ENCODE measurements around the gene TTC31. TPM values are rescaled to one million over a fixed set of nuclear protein-coding genes. Genes with fewer than 3 reads are reported as not detected.
"Not testable (repeated sequence)": the region's sequence is repeated elsewhere in the genome, so short reads cannot be mapped to it uniquely, and the experiment has no call there.

TTC31 gene
- total RNA-seq, 1 donor from 2014 or later, result 49.1 TPM

GRCh38 chr2:74441690-74442482 lies 41.0 kb upstream of the TTC31 start, which contains the start of gene RTKN:
TSS of gene RTKN (minus strand) at chr2:74441937. CDS start at chr2:74441816, 121 bp downstream.
- no peak within 1 kb of the TSS for H3K27ac Mint-ChIP-seq
- peak; percentile 48 for DNase-seq
- intact Hi-C loops (cut with micrococcal nuclease), result no loop called here
- H3K27me3 Mint-ChIP-seq, result peaks cover 18% of the 10 kb centered on the region
- peak within 1 kb of the TSS; percentile 74 for H3K4me3 Mint-ChIP-seq
- no peaks in the 10 kb centered on the region for H3K36me3 Mint-ChIP-seq (ENCODE audit: low read depth)
- no peak for TF ChIP-seq CTCF (IDR thresholded peaks at IDR 0.05)
- no peaks in the 10 kb centered on the region for H3K9me3 Mint-ChIP-seq
- ATAC-seq (ENCODE audit: low read depth), result no peak
- H3K4me1 Mint-ChIP-seq, result peaks cover 47% of the 10 kb centered on the region
- ChIA-PET POLR2A (interaction anchor here (0.9 to 2.4 kb wide), 2 partner anchors 11 to 13 kb away, joined by 3 to 21 read pairs; partner anchors contain the start of gene INO80B), CTCF (interaction anchor here (1.5 kb wide), 1 partner anchor 90 kb away, joined by 3 read pairs; no protein-coding TSS in a partner anchor)

GRCh38 chr2:74442483-74443297 lies 40.2 kb upstream of the TTC31 start:
- intact Hi-C loops (cut with micrococcal nuclease); ATAC-seq (ENCODE audit: low read depth); H3K9me3 Mint-ChIP-seq; H3K27ac Mint-ChIP-seq; H3K36me3 Mint-ChIP-seq (ENCODE audit: low read depth); DNase-seq: not testable (repeated sequence)
- CTCF ChIA-PET, result interaction anchor here (1.5 kb wide), 1 partner anchor 89 kb away, joined by 3 read pairs; no protein-coding TSS in a partner anchor
- H3K4me1 Mint-ChIP-seq, result peaks cover 40% of the 10 kb centered on the region
- H3K27me3 Mint-ChIP-seq, result peaks cover 18% of the 10 kb centered on the region
- peak overlapping the region; percentile 73 for H3K4me3 Mint-ChIP-seq
- POLR2A ChIA-PET, result interaction anchor here (0.7 to 0.9 kb wide), 2 partner anchors 10 to 96 kb away, joined by 3 read pairs; no protein-coding TSS in a partner anchor

DNA sequence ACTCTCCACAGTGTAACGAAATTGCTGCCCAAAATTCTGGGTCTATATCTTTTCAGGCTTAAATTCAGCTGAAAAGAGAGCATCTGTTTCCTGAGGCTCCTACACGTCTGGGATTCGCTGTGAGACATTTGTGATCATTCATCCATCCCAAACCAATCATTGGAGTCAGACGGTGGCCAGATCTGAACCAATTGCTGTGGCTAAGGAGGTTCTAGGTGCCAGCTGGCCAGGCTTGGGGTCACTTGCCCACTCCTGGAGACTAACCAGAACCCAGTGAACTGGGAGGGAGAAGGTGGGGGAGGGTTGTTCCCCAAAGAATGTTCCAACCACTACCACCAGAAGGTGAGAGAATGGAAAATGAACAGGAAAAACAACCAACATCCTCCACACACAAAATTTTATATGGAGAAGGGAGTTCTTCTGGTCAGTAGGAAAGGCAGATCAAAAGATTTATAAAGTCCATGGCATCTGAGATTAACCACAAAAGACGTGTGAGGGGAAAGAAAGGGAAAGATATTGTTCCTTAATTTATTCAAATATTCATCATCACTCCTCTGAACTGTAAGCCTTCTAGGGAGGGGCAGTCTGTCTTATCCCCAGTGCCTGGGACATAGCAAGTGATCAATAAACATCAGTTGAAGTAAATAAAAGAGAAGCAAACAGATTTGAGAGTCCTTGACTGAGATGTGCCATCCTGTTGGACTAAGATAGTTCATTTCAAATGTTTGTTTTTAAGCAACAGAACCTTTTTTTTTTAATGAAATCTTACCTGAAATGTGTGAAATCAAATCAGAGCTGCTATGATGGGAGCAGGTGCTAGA lies 38.2 kb upstream of the TTC31 start:
- no peak overlapping the region for H3K27ac Mint-ChIP-seq
- ATAC-seq (ENCODE audit: low read depth) (no peak), DNase-seq (no peak)
- POLR2A ChIA-PET, result interaction anchor here (0.8 to 1.1 kb wide), 3 partner anchors 10 to 26 kb away, joined by 4 read pairs; partner anchors contain the start of gene WBP1
- TF ChIP-seq CTCF (IDR thresholded peaks at IDR 0.05), result no peak
- H3K27me3 Mint-ChIP-seq, result peaks cover 18% of the 10 kb centered on the region
- H3K36me3 Mint-ChIP-seq (ENCODE audit: low read depth), result no peaks in the 10 kb centered on the region
- CTCF ChIA-PET, result no interaction called here
- peaks cover 23% of the 10 kb centered on the region for H3K4me1 Mint-ChIP-seq
- H3K4me3 Mint-ChIP-seq, result no peak overlapping the region
- intact Hi-C loops (cut with micrococcal nuclease), result no loop called here
- no peaks in the 10 kb centered on the region for H3K9me3 Mint-ChIP-seq

DNA sequence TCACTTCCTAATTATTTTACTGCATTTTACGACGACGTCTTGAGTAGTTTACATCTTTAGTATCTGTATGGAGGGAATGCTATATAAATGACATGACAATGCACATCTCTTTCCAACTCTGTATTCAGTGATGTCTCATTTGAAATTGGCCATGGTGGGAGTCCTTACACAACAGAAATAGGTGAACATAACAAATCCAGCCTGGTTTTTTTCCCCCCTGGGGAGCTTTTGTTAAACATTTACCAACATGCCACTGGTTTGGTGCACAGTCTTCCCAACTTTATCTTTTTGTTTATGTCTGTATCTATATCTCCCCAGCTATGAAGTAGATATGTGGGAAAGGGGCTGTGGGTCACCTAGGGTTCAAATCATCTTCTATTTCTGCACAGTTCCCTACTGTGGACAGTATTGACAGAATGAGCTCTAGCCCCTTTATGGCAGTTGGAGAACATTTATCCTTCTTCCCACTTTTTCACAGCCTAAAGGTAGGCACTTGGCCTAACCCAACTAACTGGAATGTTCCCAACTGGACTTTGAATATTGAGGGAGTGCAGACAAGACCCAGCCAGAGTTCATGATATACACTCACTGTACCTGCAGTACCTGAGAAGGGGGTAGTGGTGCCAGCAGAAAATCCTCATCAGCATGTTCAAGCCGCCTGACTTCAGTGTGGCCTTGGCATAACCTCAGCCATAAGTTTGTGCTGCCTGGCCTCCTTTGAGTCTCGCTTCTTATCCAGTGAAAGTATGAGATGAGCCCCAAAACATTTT lies 35.5 kb upstream of the TTC31 start:
- Mint-ChIP-seq H3K36me3 (ENCODE audit: low read depth) (no peaks in the 10 kb centered on the region), H3K27me3 (peaks cover 12% of the 10 kb centered on the region), H3K4me1 (peaks cover 6% of the 10 kb centered on the region), H3K4me3 (no peak overlapping the region), H3K27ac (no peak overlapping the region), H3K9me3 (no peaks in the 10 kb centered on the region)
- TF ChIP-seq CTCF (IDR thresholded peaks at IDR 0.05), result no peak
- intact Hi-C loops (cut with micrococcal nuclease), result no loop called here
- CTCF ChIA-PET, result no interaction called here
- DNase-seq (no peak), ATAC-seq (ENCODE audit: low read depth) (no peak)
- POLR2A ChIA-PET, result interaction anchor here (0.7 kb wide), 1 partner anchor 15 kb away, joined by 3 read pairs; no protein-coding TSS in a partner anchor

Data from activated B cell treated with CpG ODN at 0.5 μM for 24 hours (primary cell).